AG04449 (cell line): ENCODE results near the gene GLS.

Experiments
- CTCF ChIA-PET: fragments of 350-600 bp; formaldehyde crosslinking; extraction: SDS; loops from one replicate; lab custom pipeline; 2021; ENCODE audit warnings: antibody characterized with exemption; lab: Yijun Ruan, JAX
- POLR2A ChIA-PET: fragments of 400-600, 350-600 bp; formaldehyde crosslinking; extraction: SDS; loops from one replicate; lab custom pipeline; 2020; ENCODE audit warnings: antibody characterized with exemption, inconsistent platforms; lab: Yijun Ruan, JAX
- DNase-seq: peaks from one replicate; pipeline ENCODE4 v3.0.0-alpha.2; 2010; ENCODE audit warnings: low read depth, low spot score
- H3K4me3 ChIP-seq: 2 replicates; pipeline ENCODE4 v1.5.1; 2011; ENCODE audit warnings: low read depth, mild to moderate bottlenecking, control low read depth, low read length
- CTCF ChIP-seq: IDR thresholded peaks from one replicate; pipeline ENCODE4 v1.5.1; 2011; ENCODE audit warnings: mild to moderate bottlenecking, moderate library complexity, low read length, control low read depth, inconsistent platforms; ENCODE audit not compliant: insufficient read depth; ENCODE audit errors: missing control alignments

Gene GLS

GRCh38 chr2:190982262-190983034 lies 101.8 kb downstream of the GLS start:
- ChIA-PET POLR2A (no interaction called here), CTCF (no interaction called here)
- no peak overlapping the region for H3K4me3 ChIP-seq
- DNase-seq, result no peak
- no peak for TF ChIP-seq CTCF

DNA sequence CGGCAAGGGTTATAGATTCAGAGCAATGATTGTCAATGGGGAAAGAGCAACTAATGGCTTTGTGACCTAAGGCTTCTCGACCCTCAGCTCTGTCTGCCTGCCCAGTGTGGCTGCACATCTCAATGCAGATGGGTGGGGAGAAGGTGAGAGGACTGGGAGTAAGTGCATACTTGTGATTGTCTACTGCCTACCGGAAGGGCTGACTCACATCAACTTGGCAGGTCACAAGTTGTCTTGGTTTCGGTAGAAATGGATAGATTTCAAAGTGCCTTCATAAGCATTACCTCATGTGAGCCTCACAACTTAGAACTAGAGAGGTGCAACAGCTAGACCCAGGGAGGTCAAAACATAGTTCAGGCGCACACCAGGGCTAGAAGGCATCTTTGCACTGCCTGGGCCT lies 104.0 kb downstream of the GLS start:
- CTCF ChIA-PET, result interaction anchor here (0.6 to 1.5 kb wide), 5 partner anchors 11 to 717 kb away, joined by 3 to 7 read pairs (median 3); no protein-coding TSS in a partner anchor
- no peak for TF ChIP-seq CTCF
- DNase-seq, result no peak
- no peak overlapping the region for H3K4me3 ChIP-seq
- POLR2A ChIA-PET, result interaction anchor here (1.1 kb wide), 1 partner anchor 31 kb away, joined by 3 read pairs; no protein-coding TSS in a partner anchor

DNA sequence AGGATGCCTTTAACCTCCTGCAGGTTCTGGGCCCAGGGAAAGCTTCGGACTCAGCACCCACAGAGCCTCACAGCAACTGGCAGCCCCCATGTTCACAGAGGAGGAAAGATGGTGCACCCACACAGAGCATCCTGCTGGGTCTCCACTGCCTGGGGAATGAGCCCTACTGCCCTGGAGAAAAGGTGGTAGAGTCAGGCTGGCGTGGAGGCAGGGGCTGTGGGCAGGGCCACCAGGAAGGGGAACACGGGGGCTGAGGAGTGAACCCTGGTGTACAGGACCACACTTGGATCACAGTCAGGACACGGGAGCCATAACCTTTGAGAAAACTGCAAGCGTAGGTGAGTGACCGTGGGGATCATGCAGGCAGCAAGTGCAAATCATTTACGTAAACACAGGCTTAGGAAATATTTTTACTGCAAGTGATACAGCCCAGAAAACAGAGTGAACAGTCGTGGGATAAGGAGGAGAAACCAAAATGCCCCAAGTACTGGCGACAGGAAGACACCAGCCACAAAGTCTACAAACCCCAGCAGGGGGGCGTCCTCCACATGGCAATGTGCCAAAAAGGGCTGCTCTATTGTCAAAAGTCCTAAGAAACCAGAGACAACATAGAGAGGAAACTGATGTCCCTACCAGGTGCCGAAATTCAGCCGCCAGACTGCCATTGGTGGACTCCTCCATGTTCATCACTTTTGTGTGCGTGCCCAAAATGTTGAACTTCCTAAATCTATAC lies 105.8 kb downstream of the GLS start:
- H3K4me3 ChIP-seq, result no peak overlapping the region
- TF ChIP-seq CTCF, result no peak
- ChIA-PET CTCF (interaction anchor here (2.5 kb wide), 1 partner anchor 10 kb away, joined by 10 read pairs; no protein-coding TSS in a partner anchor), POLR2A (no interaction called here)
- DNase-seq, result no peak

- POLR2A ChIA-PET, result no interaction called here
- H3K4me3 ChIP-seq, result no peak overlapping the region
- CTCF ChIA-PET, result interaction anchor here (1.0 to 2.8 kb wide), 5 partner anchors 9 to 137 kb away, joined by 3 to 10 read pairs (median 5); no protein-coding TSS in a partner anchor
- TF ChIP-seq CTCF, result no peak
- no peak for DNase-seq
Measured at GRCh38 chr2:190987116-190987515, 106.5 kb downstream of the GLS start.

GRCh38 chr2:190987938-190988337 lies 107.3 kb downstream of the GLS start:
- H3K4me3 ChIP-seq, result no peak overlapping the region
- no peak for TF ChIP-seq CTCF
- POLR2A ChIA-PET, result interaction anchor here (1.4 kb wide), 1 partner anchor 14 kb away, joined by 3 read pairs; no protein-coding TSS in a partner anchor
- no peak for DNase-seq
- CTCF ChIA-PET, result interaction anchor here (1.5 to 2.8 kb wide), 4 partner anchors 8 to 16 kb away, joined by 3 to 10 read pairs (median 7); no protein-coding TSS in a partner anchor

DNA sequence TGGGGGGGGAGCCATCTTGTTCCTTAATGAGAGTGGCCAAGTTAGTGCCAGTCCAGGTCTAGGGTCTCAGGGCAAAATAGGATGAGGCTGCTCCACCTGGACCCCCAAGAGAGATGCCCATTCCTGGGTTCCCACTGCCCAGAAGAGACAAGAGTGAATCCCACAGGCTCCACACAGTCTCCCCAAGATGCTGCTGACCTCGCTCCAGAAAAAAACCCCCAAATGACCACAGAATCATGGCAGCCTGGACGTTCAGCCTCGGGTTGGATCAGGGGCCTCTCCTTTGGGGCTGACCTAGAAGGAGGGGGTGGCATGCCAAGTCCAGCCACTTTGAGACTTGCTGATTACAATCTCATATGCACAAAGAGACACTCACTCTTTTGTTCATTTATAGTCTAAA lies 108.3 kb downstream of the GLS start:
- no peak for DNase-seq
- ChIA-PET POLR2A (interaction anchor here (1.4 kb wide), 1 partner anchor 15 kb away, joined by 3 read pairs; no protein-coding TSS in a partner anchor), CTCF (interaction anchor here (1.5 to 2.8 kb wide), 2 partner anchors 10 to 16 kb away, joined by 4 to 9 read pairs; no protein-coding TSS in a partner anchor)
- H3K4me3 ChIP-seq, result no peak overlapping the region
- no peak for TF ChIP-seq CTCF
